ENCODE measurements around the gene TLE6.

- TF ChIP-seq CTCF (IDR thresholded peaks at IDR 0.05; ENCODE audit: low read depth, low read length, missing input control) (no peak), TAF1 (conservative IDR thresholded peaks at IDR 0.05) (no peak), GABPA (IDR thresholded peaks at IDR 0.05 in 1 of 2, conservative IDR thresholded peaks at IDR 0.05 in 1 of 2) (no peak), RAD21 (IDR thresholded peaks at IDR 0.05) (no peak), MAX (IDR thresholded peaks at IDR 0.05) (no peak), FOXA1 (IDR thresholded peaks at IDR 0.05) (no peak), YY1 (IDR thresholded peaks at IDR 0.05) (no peak), JUND (IDR thresholded peaks at IDR 0.05) (no peak), RXRA (IDR thresholded peaks at IDR 0.05) (no peak), HNF4G (IDR thresholded peaks at IDR 0.05) (no peak), NR2F2 (IDR thresholded peaks at IDR 0.05) (no peak)
- TF ChIP-seq, protein P1, sequence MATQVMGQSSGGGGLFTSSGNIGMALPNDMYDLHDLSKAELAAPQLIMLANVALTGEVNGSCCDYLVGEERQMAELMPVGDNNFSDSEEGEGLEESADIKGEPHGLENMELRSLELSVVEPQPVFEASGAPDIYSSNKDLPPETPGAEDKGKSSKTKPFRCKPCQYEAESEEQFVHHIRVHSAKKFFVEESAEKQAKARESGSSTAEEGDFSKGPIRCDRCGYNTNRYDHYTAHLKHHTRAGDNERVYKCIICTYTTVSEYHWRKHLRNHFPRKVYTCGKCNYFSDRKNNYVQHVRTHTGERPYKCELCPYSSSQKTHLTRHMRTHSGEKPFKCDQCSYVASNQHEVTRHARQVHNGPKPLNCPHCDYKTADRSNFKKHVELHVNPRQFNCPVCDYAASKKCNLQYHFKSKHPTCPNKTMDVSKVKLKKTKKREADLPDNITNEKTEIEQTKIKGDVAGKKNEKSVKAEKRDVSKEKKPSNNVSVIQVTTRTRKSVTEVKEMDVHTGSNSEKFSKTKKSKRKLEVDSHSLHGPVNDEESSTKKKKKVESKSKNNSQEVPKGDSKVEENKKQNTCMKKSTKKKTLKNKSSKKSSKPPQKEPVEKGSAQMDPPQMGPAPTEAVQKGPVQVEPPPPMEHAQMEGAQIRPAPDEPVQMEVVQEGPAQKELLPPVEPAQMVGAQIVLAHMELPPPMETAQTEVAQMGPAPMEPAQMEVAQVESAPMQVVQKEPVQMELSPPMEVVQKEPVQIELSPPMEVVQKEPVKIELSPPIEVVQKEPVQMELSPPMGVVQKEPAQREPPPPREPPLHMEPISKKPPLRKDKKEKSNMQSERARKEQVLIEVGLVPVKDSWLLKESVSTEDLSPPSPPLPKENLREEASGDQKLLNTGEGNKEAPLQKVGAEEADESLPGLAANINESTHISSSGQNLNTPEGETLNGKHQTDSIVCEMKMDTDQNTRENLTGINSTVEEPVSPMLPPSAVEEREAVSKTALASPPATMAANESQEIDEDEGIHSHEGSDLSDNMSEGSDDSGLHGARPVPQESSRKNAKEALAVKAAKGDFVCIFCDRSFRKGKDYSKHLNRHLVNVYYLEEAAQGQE (IDR thresholded peaks at IDR 0.05): no peak
- TF ChIP-seq, protein P2, sequence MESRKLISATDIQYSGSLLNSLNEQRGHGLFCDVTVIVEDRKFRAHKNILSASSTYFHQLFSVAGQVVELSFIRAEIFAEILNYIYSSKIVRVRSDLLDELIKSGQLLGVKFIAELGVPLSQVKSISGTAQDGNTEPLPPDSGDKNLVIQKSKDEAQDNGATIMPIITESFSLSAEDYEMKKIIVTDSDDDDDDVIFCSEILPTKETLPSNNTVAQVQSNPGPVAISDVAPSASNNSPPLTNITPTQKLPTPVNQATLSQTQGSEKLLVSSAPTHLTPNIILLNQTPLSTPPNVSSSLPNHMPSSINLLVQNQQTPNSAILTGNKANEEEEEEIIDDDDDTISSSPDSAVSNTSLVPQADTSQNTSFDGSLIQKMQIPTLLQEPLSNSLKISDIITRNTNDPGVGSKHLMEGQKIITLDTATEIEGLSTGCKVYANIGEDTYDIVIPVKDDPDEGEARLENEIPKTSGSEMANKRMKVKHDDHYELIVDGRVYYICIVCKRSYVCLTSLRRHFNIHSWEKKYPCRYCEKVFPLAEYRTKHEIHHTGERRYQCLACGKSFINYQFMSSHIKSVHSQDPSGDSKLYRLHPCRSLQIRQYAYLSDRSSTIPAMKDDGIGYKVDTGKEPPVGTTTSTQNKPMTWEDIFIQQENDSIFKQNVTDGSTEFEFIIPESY (IDR thresholded peaks at IDR 0.05): no peak
Measured at GRCh38 chr19:2989236-2989946, 12.0 kb downstream of the TLE6 start.

All from liver (tissue), 3 donors.